Aorta (tissue), 5 donors: ENCODE measurements around the gene NEO1. TPM values are rescaled to one million over a fixed set of nuclear protein-coding genes. Genes with fewer than 3 reads are reported as not detected.

Experiments
- ATAC-seq: fragments of 200-7000 bp; cut with Tn5 transposase; one replicate; pipeline ENCODE4 v1.9.1; 2022; ENCODE audit warnings: moderate library complexity; ENCODE audit not compliant: low FRiP score
- DNase-seq, 2 donors: peaks; one replicate each; pipeline ENCODE4 v3.0.0-alpha.2; 2020
- H3K27ac ChIP-seq, 2 donors: one replicate each; pipeline ENCODE4 v1.5.1; 2013; ENCODE audit warnings: low read length in 2 of 2, mild to moderate bottlenecking in 2 of 2, moderate library complexity in 2 of 2, control low read depth in 1 of 2, inconsistent platforms in 1 of 2, low read depth in 1 of 2
- H3K27me3 ChIP-seq, 2 donors: one replicate each; pipeline ENCODE4 v1.6.1; 2013; ENCODE audit warnings: control low read depth in 1 of 2, low read length in 1 of 2, mild to moderate bottlenecking in 1 of 2, moderate library complexity in 1 of 2; ENCODE audit not compliant: insufficient read depth in 2 of 2, control insufficient read depth in 1 of 2
- H3K36me3 ChIP-seq, 2 donors: one replicate each; pipeline ENCODE4 v1.6.1; 2013; ENCODE audit warnings: control low read depth in 1 of 2, low read length in 1 of 2, mild to moderate bottlenecking in 1 of 2; ENCODE audit not compliant: insufficient read depth in 2 of 2, control insufficient read depth in 1 of 2
- H3K4me1 ChIP-seq, 2 donors: one replicate each; pipeline ENCODE4 v1.6.1; 2013; ENCODE audit warnings: low read length in 2 of 2, control low read depth in 1 of 2, mild to moderate bottlenecking in 1 of 2, moderate library complexity in 1 of 2; ENCODE audit not compliant: insufficient read depth in 2 of 2, control insufficient read depth in 1 of 2
- H3K4me3 ChIP-seq, 2 donors: one replicate each; pipeline ENCODE4 v1.5.1; 2013; ENCODE audit warnings: low read length in 2 of 2, control low read depth in 1 of 2, mild to moderate bottlenecking in 1 of 2
- H3K9me3 ChIP-seq: one replicate; pipeline ENCODE4 v1.6.1; 2013; ENCODE audit warnings: mild to moderate bottlenecking, low read length; ENCODE audit not compliant: control insufficient read depth
- WGBS, 2 donors: extraction: QIAGEN DNeasy Blood & Tissue Kit; methylation state at CpG; one replicate each; pipeline ENCODE4 v1.1.7; 2013; 5-methylcytosine and 5-hydroxymethylcytosine counted together
- intact Hi-C, 2 donors: fragments of 100-400 bp; cut with DNase I; formaldehyde crosslinking; loops; one replicate each; pipeline versions ENCODE4 v1.14.2 to v1.15.0; 2022
- polyA plus RNA-seq, 2 donors: library from polyadenylated mRNA; stranded (reverse); fragments of 200-250 nt; gene quantifications; one replicate each; pipeline ENCODE4 v1.2.3, GENCODE V29; 2013
- total RNA-seq, 2 donors: library from RNA; stranded (reverse); fragmentation: NEBNext Ultra II Directional; extraction: Animal tissue kit (Norgen Biotek cat#: 25700); gene quantifications; one replicate each; pipeline ENCODE4 v1.2.1, GENCODE V29; 2021
- donor health status: healthy with polysubstance abuse.
- donor health status: Bipolar disorder and iron deficiency.
- donor health status: DM: no; HTN: no; CAD: no.
- donor health status: DM: no; HTN: no; CAD: no.
- donor health status: DM: yes; HTN: yes; CAD: no.

The NEO1 gene
- total and polyA plus RNA-seq, 4 donors = 11.3 to 46.7 (median 24.7) TPM

- intact Hi-C loops = no loop called here
Observed at GRCh38 chr15:73110201-73110600, 57.9 kb downstream of the NEO1 start.

GRCh38 chr15:73114064-73114463 is 61.8 kb downstream of the NEO1 start:
- no peak overlapping the region for H3K4me3 ChIP-seq
- H3K27me3 ChIP-seq = no peaks in the 10 kb centered on the region
- WGBS, 2 donors = 87 to 89% methylated on average over 7 of the region's 7 CpGs
- no peaks in the 10 kb centered on the region for H3K4me1 ChIP-seq
- intact Hi-C loops = no loop called here
- ATAC-seq (no peak), DNase-seq (no peak)
- no peaks in the 10 kb centered on the region for H3K9me3 ChIP-seq
- no peak overlapping the region for H3K27ac ChIP-seq
- no peaks in the 10 kb centered on the region for H3K36me3 ChIP-seq

More at GRCh38 chr15:73110201-73110600, 57.9 kb downstream of the NEO1 start:
- no peaks in the 10 kb centered on the region for H3K27me3 ChIP-seq
- no peak for ATAC-seq
- H3K4me3 ChIP-seq = no peak overlapping the region
- DNase-seq = no peak
- H3K27ac ChIP-seq = no peak overlapping the region
- no peaks in the 10 kb centered on the region for H3K4me1 ChIP-seq
- H3K9me3 ChIP-seq = no peaks in the 10 kb centered on the region
- WGBS, 2 donors = 73 to 86% methylated on average over 1 of the region's 1 CpG
- no peaks in the 10 kb centered on the region for H3K36me3 ChIP-seq

GRCh38 chr15:73116164-73116563 is 63.9 kb downstream of the NEO1 start:
- ATAC-seq = no peak
- DNase-seq = no peak
- Histone ChIP-seq H3K27ac (no peak overlapping the region), H3K4me1 (no peaks in the 10 kb centered on the region), H3K4me3 (no peak overlapping the region), H3K27me3 (no peaks in the 10 kb centered on the region), H3K36me3 (no peaks in the 10 kb centered on the region), H3K9me3 (no peaks in the 10 kb centered on the region)
- intact Hi-C loops = no loop called here
- WGBS, 2 donors = 74 to 80% methylated on average over 2 of the region's 2 CpGs

- Histone ChIP-seq H3K27ac (no peak overlapping the region), H3K4me1 (no peaks in the 10 kb centered on the region), H3K9me3 (no peaks in the 10 kb centered on the region), H3K4me3 (no peak overlapping the region), H3K27me3 (no peaks in the 10 kb centered on the region), H3K36me3 (no peaks in the 10 kb centered on the region)
- no peak for DNase-seq
- intact Hi-C loops = no loop called here
- WGBS, 2 donors = 91 to 95% methylated on average over 3 of the region's 3 CpGs
- ATAC-seq = no peak
Observed at GRCh38 chr15:73118055-73118454, 65.8 kb downstream of the NEO1 start.

- WGBS, 2 donors = 87 to 88% methylated on average over 6 of the region's 6 CpGs
- Histone ChIP-seq H3K4me3 (no peak overlapping the region), H3K27me3 (no peaks in the 10 kb centered on the region), H3K36me3 (no peaks in the 10 kb centered on the region), H3K27ac (no peak overlapping the region), H3K4me1 (no peaks in the 10 kb centered on the region), H3K9me3 (no peaks in the 10 kb centered on the region)
- intact Hi-C loops = no loop called here
- DNase-seq = no peak
- ATAC-seq = no peak
Observed at GRCh38 chr15:73119478-73119877, 67.2 kb downstream of the NEO1 start.

GRCh38 chr15:73120269-73120668 is 68.0 kb downstream of the NEO1 start:
- intact Hi-C loops = no loop called here

GRCh38 chr15:73125219-73125618 is 73.0 kb downstream of the NEO1 start:
- no peak overlapping the region for H3K4me3 ChIP-seq
- no peaks in the 10 kb centered on the region for H3K27me3 ChIP-seq
- H3K36me3 ChIP-seq = no peaks in the 10 kb centered on the region
- no peaks in the 10 kb centered on the region for H3K4me1 ChIP-seq
- no peak overlapping the region for H3K27ac ChIP-seq
- intact Hi-C loops = no loop called here
- ATAC-seq = no peak
- no peak for DNase-seq
- no peaks in the 10 kb centered on the region for H3K9me3 ChIP-seq
- WGBS, 2 donors = 67 to 75% methylated on average over 2 of the region's 2 CpGs

More at GRCh38 chr15:73120269-73120668, 68.0 kb downstream of the NEO1 start:
- Histone ChIP-seq H3K27ac (no peak overlapping the region), H3K9me3 (no peaks in the 10 kb centered on the region), H3K36me3 (no peaks in the 10 kb centered on the region), H3K4me1 (no peaks in the 10 kb centered on the region), H3K4me3 (no peak overlapping the region), H3K27me3 (no peaks in the 10 kb centered on the region)
- ATAC-seq (no peak), DNase-seq (no peak)

GRCh38 chr15:73127302-73127936 is 75.2 kb downstream of the NEO1 start:
- no peak overlapping the region for H3K4me3 ChIP-seq
- no peak overlapping the region for H3K27ac ChIP-seq
- H3K27me3 ChIP-seq = no peaks in the 10 kb centered on the region
- no peaks in the 10 kb centered on the region for H3K9me3 ChIP-seq
- H3K36me3 ChIP-seq = no peaks in the 10 kb centered on the region
- DNase-seq (no peak), ATAC-seq (no peak)
- no peaks in the 10 kb centered on the region for H3K4me1 ChIP-seq
- WGBS, 2 donors = 79 to 81% methylated on average over 2 of the region's 2 CpGs
- intact Hi-C loops = no loop called here

GRCh38 chr15:73130830-73131229 is 78.6 kb downstream of the NEO1 start:
- intact Hi-C loops = loop anchor here (10.0 kb wide), 2 partner anchors 104 to 114 kb away; no protein-coding TSS in a partner anchor
- Histone ChIP-seq H3K27ac (no peak overlapping the region), H3K4me3 (no peak overlapping the region), H3K27me3 (no peaks in the 10 kb centered on the region), H3K36me3 (no peaks in the 10 kb centered on the region), H3K4me1 (no peaks in the 10 kb centered on the region), H3K9me3 (no peaks in the 10 kb centered on the region)
- 91 to 96% methylated on average over 1 of the region's 1 CpG for WGBS, 2 donors
- ATAC-seq = no peak
- no peak for DNase-seq
